A549 (cell line): ENCODE results near the gene SCIN.

Experiments used
- BCL3 ChIP-seq: fragments of >200 bp; sonication (Bioruptor Twin); formaldehyde crosslinking; IDR thresholded peaks from 3 replicates; pipeline ENCODE4 v1.6.1; 2016
- CEBPB ChIP-seq, 2 experiments: fragments of >200 bp in 1 of 2; sonication (Bioruptor Twin) in 1 of 2; formaldehyde crosslinking in 1 of 2; IDR thresholded peaks; 2 replicates each; pipeline ENCODE4 v1.6.1; 2012 to 2016
- CTCF ChIP-seq: fragments of >200 bp; sonication (Bioruptor Twin); formaldehyde crosslinking; IDR thresholded peaks from 3 replicates; pipeline ENCODE4 v1.5.1; 2016
- EP300 ChIP-seq, 2 experiments: fragments of >200 bp; sonication (Bioruptor Twin); formaldehyde crosslinking; IDR thresholded peaks; 2 replicates in 1 of 2; 3 replicates in 1 of 2; pipeline ENCODE4 v1.6.1; 2016 to 2017
- MYC ChIP-seq: IDR thresholded peaks from 2 replicates; pipeline ENCODE4 v1.6.1; 2012; ENCODE audit warnings: mild to moderate bottlenecking, inconsistent platforms, low read length, improper control_type of control experiment, borderline replicate concordance
- POLR2A ChIP-seq: IDR thresholded peaks from 2 replicates; pipeline ENCODE4 v1.6.1; 2012; ENCODE audit warnings: mild to moderate bottlenecking, low read length
- RAD21 ChIP-seq, 2 experiments: fragments of >200 bp in 1 of 2; sonication (Bioruptor Twin) in 1 of 2; formaldehyde crosslinking in 1 of 2; IDR thresholded peaks in 1 of 2; conservative IDR thresholded peaks in 1 of 2; 2 replicates in 1 of 2; 3 replicates in 1 of 2; pipeline ENCODE4 v1.6.1; 2012 to 2018; ENCODE audit warnings: inconsistent platforms in 1 of 2
- REST ChIP-seq: fragments of 200-600 bp; sonication (generic); IDR thresholded peaks from 2 replicates; pipeline ENCODE4 v1.6.1; 2016; ENCODE audit warnings: antibody characterized with exemption, mild to moderate bottlenecking, moderate library complexity
- TF ChIP-seq, protein P1 (sequence below): IDR thresholded peaks from 2 replicates; pipeline ENCODE4 v1.6.1; 2012
- TF ChIP-seq, protein P2 (sequence below): IDR thresholded peaks from 2 replicates; pipeline ENCODE4 v1.6.1; 2012

GRCh38 chr7:12701433-12701832 lies 130.9 kb downstream of the SCIN start:
- TF ChIP-seq CTCF (no peak), EP300 (IDR thresholded peaks at IDR 0.05) (no peak), POLR2A (no peak), MYC (no peak), CEBPB (IDR thresholded peaks at IDR 0.05) (no peak), BCL3 (no peak), RAD21 (conservative IDR thresholded peaks at IDR 0.05 in 1 of 2, IDR thresholded peaks at IDR 0.05 in 1 of 2) (no peak), REST (no peak)
- TF ChIP-seq, protein P1, sequence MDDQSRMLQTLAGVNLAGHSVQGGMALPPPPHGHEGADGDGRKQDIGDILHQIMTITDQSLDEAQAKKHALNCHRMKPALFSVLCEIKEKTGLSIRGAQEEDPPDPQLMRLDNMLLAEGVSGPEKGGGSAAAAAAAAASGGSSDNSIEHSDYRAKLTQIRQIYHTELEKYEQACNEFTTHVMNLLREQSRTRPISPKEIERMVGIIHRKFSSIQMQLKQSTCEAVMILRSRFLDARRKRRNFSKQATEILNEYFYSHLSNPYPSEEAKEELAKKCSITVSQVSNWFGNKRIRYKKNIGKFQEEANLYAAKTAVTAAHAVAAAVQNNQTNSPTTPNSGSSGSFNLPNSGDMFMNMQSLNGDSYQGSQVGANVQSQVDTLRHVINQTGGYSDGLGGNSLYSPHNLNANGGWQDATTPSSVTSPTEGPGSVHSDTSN, result no peak
- TF ChIP-seq, protein P2, sequence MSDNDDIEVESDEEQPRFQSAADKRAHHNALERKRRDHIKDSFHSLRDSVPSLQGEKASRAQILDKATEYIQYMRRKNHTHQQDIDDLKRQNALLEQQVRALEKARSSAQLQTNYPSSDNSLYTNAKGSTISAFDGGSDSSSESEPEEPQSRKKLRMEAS, result no peak
